HepG2 (cell line): ENCODE results near the gene RIPPLY2. TPM values are rescaled to one million over a fixed set of nuclear protein-coding genes. Genes with fewer than 3 reads are reported as not detected.

Experiments
- ATF4 ChIP-seq, 2 experiments: fragments of 450-650 bp in 1 of 2; sonication (generic) in 1 of 2; formaldehyde crosslinking; IDR thresholded peaks; 2 replicates each; pipeline versions ENCODE4 v1.5.0 to v1.8.0; 2020 to 2022; ENCODE audit warnings: mild to moderate bottlenecking in 1 of 2, missing genetic modification reagents in 1 of 2
- CBX5 ChIP-seq: sonication (generic); formaldehyde crosslinking; IDR thresholded peaks from 2 replicates; pipeline ENCODE4 v1.4.0; 2020; ENCODE audit warnings: missing genetic modification reagents, borderline replicate concordance
- CCAR2 ChIP-seq: fragments of 200-400 bp; formaldehyde crosslinking; optimal IDR thresholded peaks from 2 replicates; pipeline ENCODE3; 2018; ENCODE audit warnings: low read depth, mild to moderate bottlenecking, low read length, moderate library complexity
- DRAP1 ChIP-seq: IDR thresholded peaks from 2 replicates; pipeline ENCODE4 v1.6.1; 2016; ENCODE audit warnings: missing genetic modification reagents, missing compliant biosample characterization
- PCBP1 ChIP-seq: fragments of 200-400 bp; formaldehyde crosslinking; IDR thresholded peaks from 2 replicates; pipeline ENCODE4 v1.6.1; 2017; ENCODE audit warnings: mild to moderate bottlenecking, low read depth, low read length, borderline replicate concordance
- PRPF4 ChIP-seq: fragments of 200-400 bp; formaldehyde crosslinking; IDR thresholded peaks from 2 replicates; pipeline ENCODE4 v1.6.1; 2016; ENCODE audit warnings: low read length, low read depth; ENCODE audit not compliant: poor library complexity, severe bottlenecking
- RBFOX2 ChIP-seq: fragments of 200-400 bp; formaldehyde crosslinking; IDR thresholded peaks from 2 replicates; pipeline ENCODE4 v1.6.1; 2017; ENCODE audit warnings: low read depth, mild to moderate bottlenecking, low read length
- SATB2 ChIP-seq: sonication (generic); formaldehyde crosslinking; IDR thresholded peaks from 2 replicates; pipeline ENCODE4 v1.5.0; 2020; ENCODE audit warnings: missing genetic modification reagents
- SIN3A ChIP-seq: IDR thresholded peaks from 2 replicates; pipeline ENCODE4 v1.6.1; 2011; ENCODE audit warnings: low read depth, mild to moderate bottlenecking, control low read depth, low read length, borderline replicate concordance
- ZBTB25 ChIP-seq: IDR thresholded peaks from 2 replicates; pipeline ENCODE4 v1.6.1; 2018; ENCODE audit warnings: missing genetic modification reagents
- ZBTB26 ChIP-seq: IDR thresholded peaks from 2 replicates; pipeline ENCODE4 v1.6.1; 2016; ENCODE audit warnings: missing compliant biosample characterization, missing genetic modification reagents, borderline replicate concordance
- ZBTB33 ChIP-seq: sonication (generic); formaldehyde crosslinking; IDR thresholded peaks from 2 replicates; pipeline ENCODE4 v1.4.0; 2020; ENCODE audit warnings: missing genetic modification reagents
- ZFYVE20 ChIP-seq: sonication (generic); formaldehyde crosslinking; IDR thresholded peaks from 2 replicates; pipeline ENCODE4 v1.8.0; 2023; ENCODE audit warnings: low read depth, mild to moderate bottlenecking, moderate library complexity, missing genetic modification reagents, borderline replicate concordance
- ZNF30 ChIP-seq: sonication (generic); formaldehyde crosslinking; IDR thresholded peaks from 2 replicates; pipeline ENCODE4 v1.5.0; 2020; ENCODE audit warnings: mild to moderate bottlenecking, missing genetic modification reagents
- ZNF609 ChIP-seq: sonication (generic); formaldehyde crosslinking; IDR thresholded peaks from 2 replicates; pipeline ENCODE4 v1.4.0; 2020; ENCODE audit warnings: mild to moderate bottlenecking, missing genetic modification reagents, borderline replicate concordance
- polyA plus RNA-seq, 8 experiments: library from polyadenylated mRNA; depleted of rRNA in 3 of 8; stranded (reverse) in 7 of 8; unstranded in 1 of 8; fragments of >200 nt; fragmentation: Illumina TruSeq in 4 of 8; extraction: Trizol in 4 of 8; gene quantifications; 2 replicates each; pipeline versions ENCODE4 v1.2.1 to v1.2.3, GENCODE V29; 2011 to 2016; ENCODE audit warnings: low read depth in 4 of 8, missing spikeins in 1 of 8, mixed read lengths in 1 of 8; ENCODE audit not compliant: insufficient read depth in 1 of 8
- total RNA-seq, 5 experiments: library from RNA; depleted of rRNA; stranded (reverse); fragments of >200 nt; fragmentation: Illumina TruSeq; extraction: Trizol; gene quantifications; 2 replicates each; pipeline ENCODE4 v1.2.3, GENCODE V29; 2016; ENCODE audit warnings: low read depth in 1 of 5

The RIPPLY2 gene
- total and polyA plus RNA-seq, 2 of the 13 experiments (the other 11 are each of a cell fraction or from before 2014, with no cell fraction given): not detected

- TF ChIP-seq ZNF609 (CRISPR knock-in tag) (0 out of 2 replicates have a peak, but pooled peaks have one; percentile 25), ZBTB33 (CRISPR knock-in tag) (peak; percentile 76), ZNF30 (CRISPR knock-in tag) (peak; percentile 98), SATB2 (CRISPR knock-in tag) (peak; percentile 99), PRPF4 (no peak), DRAP1 (CRISPR knock-in tag) (peak; percentile 75), ZBTB26 (CRISPR knock-in tag) (peak; percentile 95), SIN3A (peak; percentile 99), CBX5 (peak; percentile 91), ZFYVE20 (CRISPR knock-in tag) (peak; percentile 98), ATF4 (CRISPR knock-in tag; IDR thresholded peaks at IDR 0.05) (peak in 1 of 2 experiments; percentile 56; a peak in 1 of 4 replicates), ZBTB25 (CRISPR knock-in tag) (peak; percentile 99), CCAR2 (no peak), RBFOX2 (peak; percentile 84), PCBP1 (0 out of 2 replicates have a peak, but pooled peaks have one; percentile 51)
Observed at GRCh38 chr6:83859410-83860358, 6.5 kb downstream of the RIPPLY2 start, which contains the start of gene CYB5R4 (continued).
